ENCODE data around the gene SDHA.
"Not testable (repeated sequence)": the region's sequence is repeated elsewhere in the genome, so short reads cannot be mapped to it uniquely, and the experiment has no call there.

GRCh38 chr5:251016-251415 is 32.9 kb downstream of the SDHA start:
- not testable (repeated sequence) for TF ChIP-seq CTCF (IDR thresholded peaks at IDR 0.05); ZFX (IDR thresholded peaks at IDR 0.05; ENCODE audit: borderline replicate concordance)

Data from 22Rv1 (cell line).